Coronary artery (tissue), 2 donors: ENCODE results near the gene BACH2.

Experiments
- DNase-seq: peaks from one replicate; pipeline ENCODE4 v3.0.0-alpha.2; 2017; ENCODE audit warnings: low spot score
- H3K27ac ChIP-seq, 2 donors: fragments of 200-600 bp; sonication (generic); one replicate each; pipeline ENCODE4 v1.5.1; 2016 to 2019
- H3K4me3 ChIP-seq: fragments of 200-600 bp; sonication (generic); 2 replicates; pipeline ENCODE4 v1.5.1; 2016; ENCODE audit warnings: mild to moderate bottlenecking, moderate library complexity
- CTCF ChIP-seq: fragments of 200-600 bp; sonication (generic); IDR thresholded peaks from one replicate; pipeline ENCODE4 v1.5.1; 2019; ENCODE audit warnings: antibody characterized with exemption

BACH2 gene

GRCh38 chr6:89970072-89970471 lies 326.6 kb downstream of the BACH2 start:
- DNase-seq = no peak
- no peak overlapping the region for H3K4me3 ChIP-seq
- TF ChIP-seq CTCF = no peak
- no peak overlapping the region for H3K27ac ChIP-seq

DNA sequence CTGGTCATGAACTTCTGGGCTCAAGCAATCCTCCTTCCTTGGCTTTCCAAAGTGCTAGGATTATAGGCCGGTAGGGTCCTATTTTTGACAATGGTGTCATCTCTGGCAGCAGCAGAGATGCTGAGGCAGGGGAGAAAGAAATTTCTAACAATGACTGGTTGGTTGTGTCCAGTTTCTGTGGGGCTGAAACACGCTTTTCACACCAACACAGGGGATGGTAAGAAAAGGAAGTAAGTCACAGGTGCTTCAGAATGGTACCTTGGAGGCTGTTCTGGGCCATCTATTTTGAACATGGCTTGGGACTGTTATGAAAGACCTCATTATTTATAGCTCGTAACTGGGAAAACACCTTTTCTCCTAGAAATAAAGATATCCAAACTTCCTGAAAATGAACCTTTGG lies 329.7 kb downstream of the BACH2 start:
- TF ChIP-seq CTCF = no peak
- Histone ChIP-seq H3K4me3 (no peak overlapping the region), H3K27ac (no peak overlapping the region)
- no peak for DNase-seq

GRCh38 chr6:89966228-89966544 lies 330.5 kb downstream of the BACH2 start:
- no peak for DNase-seq
- no peak overlapping the region for H3K4me3 ChIP-seq
- H3K27ac ChIP-seq = no peak overlapping the region
- TF ChIP-seq CTCF = no peak

GRCh38 chr6:89965441-89966227 lies 331.0 kb downstream of the BACH2 start:
- H3K4me3 ChIP-seq = no peak overlapping the region
- no peak for TF ChIP-seq CTCF
- H3K27ac ChIP-seq = no peak overlapping the region
- no peak for DNase-seq

GRCh38 chr6:89963391-89963790 lies 333.3 kb downstream of the BACH2 start:
- DNase-seq = no peak
- no peak for TF ChIP-seq CTCF
- Histone ChIP-seq H3K27ac (no peak overlapping the region), H3K4me3 (no peak overlapping the region)

DNA sequence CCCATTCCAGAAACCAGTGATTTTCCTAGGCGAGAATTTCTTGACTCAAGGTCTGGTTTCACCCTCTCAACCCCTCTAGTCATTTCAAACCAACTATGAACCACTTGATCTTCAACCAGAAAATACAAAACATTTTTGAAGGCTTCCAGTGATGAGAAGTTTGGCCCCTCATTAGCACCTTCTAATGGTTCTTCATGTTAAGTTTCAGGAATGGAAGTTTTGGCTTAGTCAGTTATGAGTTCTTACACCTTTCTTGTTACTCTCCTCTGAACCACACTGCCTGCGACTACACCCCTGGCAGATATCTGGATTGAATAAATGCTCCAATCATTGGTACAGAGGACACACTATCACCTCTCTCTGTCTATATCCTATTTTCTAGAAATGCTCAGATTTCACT lies 335.2 kb downstream of the BACH2 start:
- Histone ChIP-seq H3K27ac (no peak overlapping the region), H3K4me3 (no peak overlapping the region)
- no peak for DNase-seq
- TF ChIP-seq CTCF = no peak

- no peak overlapping the region for H3K27ac ChIP-seq
- TF ChIP-seq CTCF = no peak
- no peak for DNase-seq
Measured at GRCh38 chr6:89959883-89960282, 336.8 kb downstream of the BACH2 start.

More at GRCh38 chr6:89959883-89960282, 336.8 kb downstream of the BACH2 start:
- H3K4me3 ChIP-seq = no peak overlapping the region
